Measurements from ENCODE around the gene SOX18.

Gene SOX18

GRCh38 chr20:64036346-64037198 is 12.9 kb downstream of the SOX18 start:
- peak; percentile 13 for DNase-seq

- no peak for DNase-seq
These were observed 13.5 kb downstream of the SOX18 start, which contains the start of gene C20orf204 for GRCh38 chr20:64035933-64036345. Gene C20orf204 (plus strand): TSS chr20:64036182. CDS start chr20:64036324, 142 bp downstream.

- peak; percentile 45 for DNase-seq
These were observed 14.1 kb downstream of the SOX18 start for GRCh38 chr20:64035066-64035932.

GRCh38 chr20:64033981-64034493 is 15.4 kb downstream of the SOX18 start:
- no peak for DNase-seq

GRCh38 chr20:64032706-64033624 is 16.5 kb downstream of the SOX18 start:
- DNase-seq, result no peak

DNA sequence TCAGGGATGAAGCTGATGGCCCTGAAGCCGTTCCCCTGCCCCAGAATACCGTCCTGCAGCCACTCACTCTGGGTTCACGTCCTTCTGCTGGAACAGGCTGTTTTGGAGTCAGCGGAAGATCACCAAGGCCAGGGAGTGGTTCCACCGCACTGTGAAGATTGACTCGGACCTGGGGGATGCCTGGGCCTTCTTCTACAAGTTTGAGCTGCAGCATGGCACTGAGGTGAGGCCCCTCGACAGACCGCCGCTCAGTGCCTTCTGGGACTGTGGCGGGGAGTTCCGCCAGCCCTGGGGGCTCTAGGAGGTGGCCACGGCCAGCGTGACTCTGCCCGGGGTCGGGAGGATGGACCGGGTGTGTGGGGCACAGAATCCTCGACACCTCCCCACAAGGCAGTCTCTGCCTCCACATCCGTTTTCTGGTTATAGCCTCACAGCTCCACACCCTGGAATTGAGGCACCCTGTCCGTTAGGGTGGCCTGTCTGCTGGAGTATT is 17.6 kb downstream of the SOX18 start:
- no peak for DNase-seq

GRCh38 chr20:64030371-64031134 is 18.9 kb downstream of the SOX18 start:
- DNase-seq, result no peak

- no peak for DNase-seq
These were observed 19.9 kb downstream of the SOX18 start for GRCh38 chr20:64029293-64030117.

- no peak for DNase-seq
These were observed 21.3 kb downstream of the SOX18 start for GRCh38 chr20:64027981-64028685.

GRCh38 chr20:64025826-64026412 is 23.5 kb downstream of the SOX18 start:
- no peak for DNase-seq

- DNase-seq, result no peak
These were observed 24.2 kb downstream of the SOX18 start for GRCh38 chr20:64025101-64025825.

GRCh38 chr20:64024141-64024990 is 25.1 kb downstream of the SOX18 start:
- DNase-seq, result no peak

DNA sequence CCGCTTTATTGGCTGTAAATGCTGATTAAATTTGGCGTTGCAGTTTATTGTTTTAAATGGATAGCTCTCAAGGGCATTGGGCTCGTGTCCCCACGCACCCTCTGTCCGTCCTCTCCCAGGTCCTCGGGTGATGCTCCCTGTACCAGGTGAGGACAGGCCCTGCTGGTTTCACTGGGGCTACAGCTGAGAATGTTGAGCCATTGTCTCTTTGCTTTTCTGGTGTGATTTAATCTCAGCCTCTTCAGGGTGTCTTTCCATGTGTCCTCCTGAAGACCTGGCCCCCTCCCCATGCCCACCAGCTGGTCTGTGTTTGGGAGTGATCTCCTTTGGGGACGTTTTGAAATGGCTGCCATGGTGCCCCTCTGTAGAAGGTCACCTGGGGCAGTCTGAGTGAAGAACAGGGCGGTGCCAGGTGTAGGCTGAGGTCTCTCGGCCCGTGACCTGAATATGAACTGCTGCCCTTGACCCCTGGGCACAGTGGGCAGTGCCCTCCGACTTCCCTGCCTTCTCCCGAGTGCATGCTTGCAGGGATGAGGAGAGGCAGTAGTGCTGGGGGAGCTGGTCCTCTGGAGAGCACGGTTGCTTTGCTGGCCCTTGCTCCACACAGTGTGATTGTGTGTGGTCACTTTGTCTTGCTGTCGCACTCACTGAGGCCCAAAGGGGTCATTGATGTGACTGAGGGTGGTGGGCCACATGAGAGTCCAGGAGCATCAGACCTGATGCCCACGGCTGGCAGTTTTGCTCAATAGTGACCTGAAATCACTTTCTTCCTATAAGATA is 25.9 kb downstream of the SOX18 start:
- DNase-seq, result no peak

DNA sequence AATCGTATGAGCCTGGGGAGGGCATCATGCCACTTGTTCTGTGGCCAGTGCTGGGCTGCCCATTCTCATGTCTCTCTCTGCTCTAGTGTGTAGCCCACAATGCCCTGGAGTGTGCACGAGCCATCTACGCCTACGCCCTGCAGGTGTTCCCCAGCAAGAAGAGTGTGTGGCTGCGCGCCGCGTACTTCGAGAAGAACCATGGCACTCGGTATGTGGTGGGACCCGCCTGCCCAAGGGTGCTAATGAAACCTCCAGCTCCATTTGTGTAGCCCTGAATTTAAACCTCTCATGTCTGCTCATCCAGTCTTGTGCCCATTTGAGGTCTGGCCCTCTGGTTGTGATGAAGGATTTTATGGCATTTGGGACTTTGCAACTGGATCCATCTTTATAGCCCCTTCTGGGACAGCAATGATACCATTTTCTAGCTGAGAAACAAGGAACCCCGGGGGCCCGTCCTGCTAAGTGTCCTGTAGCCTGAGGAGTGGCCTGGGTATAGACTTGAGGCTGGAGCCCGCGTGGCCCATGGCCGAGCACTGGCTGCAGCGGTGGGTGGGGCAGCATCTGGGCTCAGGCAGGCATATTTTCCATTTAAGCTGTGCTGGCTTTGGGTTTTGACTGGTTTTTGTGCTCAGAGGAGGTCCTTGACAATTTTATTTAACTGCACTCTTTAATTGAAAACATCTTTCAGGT is 26.6 kb downstream of the SOX18 start:
- no peak for DNase-seq

GRCh38 chr20:64021124-64021975 is 28.1 kb downstream of the SOX18 start:
- DNase-seq, result no peak
